Neuron (in vitro differentiated cells): ENCODE data around the gene STK32C.
A peak's percentile ranks its signal among the peaks of the same experiment; 100 is the strongest.
"Not testable (repeated sequence)": the region's sequence is repeated elsewhere in the genome, so short reads cannot be mapped to it uniquely, and the experiment has no call there.

Experiments
- H2AFZ ChIP-seq: one replicate; pipeline ENCODE4 v1.6.1; 2013; ENCODE audit warnings: low read depth, mild to moderate bottlenecking, inconsistent platforms, low read length, moderate library complexity
- H3K27me3 ChIP-seq: one replicate; pipeline ENCODE4 v1.6.1; 2013; ENCODE audit warnings: low read length; ENCODE audit not compliant: insufficient read depth
- H3K36me3 ChIP-seq: one replicate; pipeline ENCODE4 v1.6.1; 2013; ENCODE audit warnings: low read length; ENCODE audit not compliant: insufficient read depth
- H3K4me1 ChIP-seq: one replicate; pipeline ENCODE4 v1.6.1; 2013; ENCODE audit warnings: low read length; ENCODE audit not compliant: insufficient read depth
- H3K4me3 ChIP-seq: 2 replicates; pipeline ENCODE4 v1.5.1; 2013; ENCODE audit warnings: mild to moderate bottlenecking, low read length, moderate library complexity
- H3K9me3 ChIP-seq: one replicate; pipeline ENCODE4 v1.6.1; 2013; ENCODE audit warnings: low read length

The STK32C gene

GRCh38 chr10:132347211-132347930 lies 39.6 kb upstream of the STK32C start:
- Histone ChIP-seq H3K4me3 (no peak overlapping the region), H3K27me3 (no peaks in the 10 kb centered on the region), H3K4me1 (no peaks in the 10 kb centered on the region), H3K36me3 (peaks cover 38% of the 10 kb centered on the region), H3K9me3 (peaks cover 1% of the 10 kb centered on the region), H2AFZ (no peak overlapping the region)

DNA sequence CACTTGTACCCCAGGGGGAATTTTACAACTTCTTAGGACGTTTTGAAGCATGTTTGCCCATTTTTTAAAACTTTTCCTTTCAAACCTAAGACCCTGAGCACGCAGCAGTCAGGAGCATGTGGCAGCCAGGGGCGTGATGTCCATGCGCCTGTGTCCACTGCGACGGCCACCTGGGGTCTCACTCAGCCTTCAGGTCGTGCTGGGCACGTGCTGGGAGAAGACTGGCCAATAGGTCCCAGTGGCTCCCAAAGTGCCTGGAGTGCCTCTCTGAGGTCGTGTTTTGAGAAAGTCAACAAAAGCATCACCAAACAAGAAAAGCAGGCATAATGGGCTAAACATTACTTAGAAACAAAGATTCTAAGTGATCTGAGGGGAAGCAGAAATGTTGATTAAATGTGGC lies 39.1 kb upstream of the STK32C start:
- H3K4me3 ChIP-seq = no peak overlapping the region
- peaks cover 39% of the 10 kb centered on the region for H3K36me3 ChIP-seq
- no peak overlapping the region for H2AFZ ChIP-seq
- peaks cover 3% of the 10 kb centered on the region for H3K9me3 ChIP-seq
- H3K27me3 ChIP-seq = no peaks in the 10 kb centered on the region
- no peaks in the 10 kb centered on the region for H3K4me1 ChIP-seq

DNA sequence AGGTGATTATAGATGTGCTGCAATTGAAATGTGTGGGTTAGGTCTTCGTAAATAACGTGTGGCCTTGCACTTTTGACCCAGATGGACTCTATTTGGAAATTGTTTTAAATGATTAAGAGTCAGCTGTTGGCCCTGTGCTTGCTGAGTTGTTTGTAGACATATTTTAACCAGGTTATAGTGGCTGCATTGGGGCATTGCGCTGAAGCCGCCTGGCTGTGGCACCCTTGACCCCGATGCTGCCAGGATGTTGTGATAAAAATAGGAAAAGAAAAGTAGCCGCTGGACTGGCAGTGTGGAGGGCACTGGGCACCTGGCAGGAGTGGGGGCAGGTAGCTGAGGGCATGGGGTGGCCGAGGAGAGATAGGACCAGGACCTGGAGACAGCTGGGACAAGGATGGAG lies 37.6 kb upstream of the STK32C start:
- H3K9me3 ChIP-seq = peaks cover 5% of the 10 kb centered on the region
- no peak overlapping the region for H2AFZ ChIP-seq
- no peaks in the 10 kb centered on the region for H3K4me1 ChIP-seq
- H3K27me3 ChIP-seq = no peaks in the 10 kb centered on the region
- H3K4me3 ChIP-seq = no peak overlapping the region
- H3K36me3 ChIP-seq = peaks cover 42% of the 10 kb centered on the region

DNA sequence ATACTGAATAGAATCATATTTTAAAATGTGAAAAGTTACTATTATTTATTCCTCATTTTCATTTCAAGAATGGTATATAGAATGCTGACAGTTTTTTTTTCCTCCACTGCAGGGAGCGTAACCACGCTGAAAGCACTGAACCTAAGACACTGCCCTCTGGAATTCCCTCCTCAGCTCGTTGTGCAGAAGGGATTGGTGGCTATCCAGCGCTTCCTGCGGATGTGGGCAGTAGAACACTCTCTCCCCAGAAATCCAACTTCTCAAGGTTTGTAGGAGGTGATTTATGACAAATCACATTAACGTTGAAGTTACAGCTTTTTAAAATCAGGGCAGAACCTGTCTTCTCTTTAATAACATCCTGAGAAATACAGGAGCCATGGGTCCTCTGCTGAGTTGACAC lies 36.6 kb upstream of the STK32C start:
- Histone ChIP-seq H3K4me3 (no peak overlapping the region), H3K27me3 (no peaks in the 10 kb centered on the region), H2AFZ (no peak overlapping the region), H3K36me3 (peaks cover 47% of the 10 kb centered on the region), H3K9me3 (peaks cover 5% of the 10 kb centered on the region), H3K4me1 (no peaks in the 10 kb centered on the region)

DNA sequence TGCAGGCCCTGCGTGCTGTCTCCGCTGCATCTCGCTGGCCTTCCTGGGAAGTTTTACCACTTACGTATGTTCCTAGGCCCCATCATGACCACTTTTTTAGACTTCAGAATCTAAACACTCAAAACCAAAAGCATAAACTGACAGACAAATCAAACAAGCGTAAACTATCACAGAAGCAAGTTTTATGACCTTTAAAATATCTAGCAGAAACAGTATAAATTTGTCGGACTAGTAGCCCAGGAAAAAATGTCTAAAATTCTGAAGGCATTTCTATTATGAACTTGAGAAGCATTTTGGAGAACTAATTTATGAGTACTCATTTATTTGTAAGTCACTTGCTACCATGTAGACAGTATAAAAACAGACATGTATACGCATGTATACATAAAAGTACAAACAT lies 34.8 kb upstream of the STK32C start:
- Histone ChIP-seq H3K27me3 (no peaks in the 10 kb centered on the region), H3K4me3 (no peak overlapping the region), H3K9me3 (peaks cover 5% of the 10 kb centered on the region), H3K4me1 (peaks cover 3% of the 10 kb centered on the region), H3K36me3 (peaks cover 40% of the 10 kb centered on the region), H2AFZ (no peak overlapping the region)

- Histone ChIP-seq H3K4me1 (peaks cover 9% of the 10 kb centered on the region), H3K36me3 (peaks cover 40% of the 10 kb centered on the region), H3K4me3 (no peak overlapping the region), H3K27me3 (no peaks in the 10 kb centered on the region), H3K9me3 (peaks cover 5% of the 10 kb centered on the region), H2AFZ (no peak overlapping the region)
These were observed 34.0 kb upstream of the STK32C start for GRCh38 chr10:132341781-132342180.

GRCh38 chr10:132341017-132341416 lies 33.3 kb upstream of the STK32C start:
- Histone ChIP-seq H3K4me3 (no peak overlapping the region), H2AFZ (no peak overlapping the region), H3K36me3 (peaks cover 40% of the 10 kb centered on the region), H3K4me1 (peaks cover 13% of the 10 kb centered on the region), H3K27me3 (no peaks in the 10 kb centered on the region), H3K9me3 (peaks cover 5% of the 10 kb centered on the region)

DNA sequence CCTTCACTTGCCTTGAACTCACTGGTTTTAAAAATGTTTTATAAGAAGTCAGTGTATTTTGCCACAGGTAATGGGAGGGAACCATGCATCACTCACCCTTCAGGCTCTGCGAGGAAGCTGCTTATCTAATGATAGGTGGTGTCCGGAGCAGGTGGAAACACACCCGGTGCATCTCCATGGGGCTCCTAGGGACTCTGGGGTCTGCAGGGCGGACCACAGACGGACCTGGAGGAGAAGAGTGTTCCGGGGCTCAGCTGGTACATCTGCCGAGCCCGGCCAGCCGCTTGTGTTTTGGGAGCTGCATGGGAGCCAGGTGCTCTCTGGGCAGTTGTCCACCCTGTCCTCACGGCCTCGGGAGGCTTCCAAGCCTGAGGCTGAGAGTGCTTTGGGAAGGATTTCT lies 31.5 kb upstream of the STK32C start:
- Histone ChIP-seq H3K9me3 (peaks cover 5% of the 10 kb centered on the region), H3K27me3 (no peaks in the 10 kb centered on the region), H2AFZ (no peak overlapping the region), H3K36me3 (peaks cover 23% of the 10 kb centered on the region), H3K4me3 (no peak overlapping the region), H3K4me1 (peaks cover 13% of the 10 kb centered on the region)

GRCh38 chr10:132338876-132339275 lies 31.1 kb upstream of the STK32C start:
- Histone ChIP-seq H3K27me3 (no peaks in the 10 kb centered on the region), H3K9me3 (peaks cover 5% of the 10 kb centered on the region), H2AFZ (no peak overlapping the region), H3K4me1 (peaks cover 13% of the 10 kb centered on the region), H3K4me3 (no peak overlapping the region), H3K36me3 (peaks cover 20% of the 10 kb centered on the region)

- H3K36me3 ChIP-seq = peaks cover 15% of the 10 kb centered on the region
- H3K27me3 ChIP-seq, H3K9me3 ChIP-seq: not testable (repeated sequence)
- peak overlapping the region; percentile 41 for H3K4me3 ChIP-seq
- H2AFZ ChIP-seq = peak overlapping the region; percentile 78
- H3K4me1 ChIP-seq = peaks cover 16% of the 10 kb centered on the region
These were observed 30.1 kb upstream of the STK32C start for GRCh38 chr10:132337854-132338253.

GRCh38 chr10:132336919-132337407 lies 29.2 kb upstream of the STK32C start:
- Histone ChIP-seq H3K4me1 (peaks cover 18% of the 10 kb centered on the region), H2AFZ (peak overlapping the region; percentile 78), H3K27me3 (no peaks in the 10 kb centered on the region), H3K4me3 (peak overlapping the region; percentile 41), H3K9me3 (peaks cover 2% of the 10 kb centered on the region), H3K36me3 (peaks cover 15% of the 10 kb centered on the region)

- H3K9me3 ChIP-seq = peaks cover 2% of the 10 kb centered on the region
- H3K4me3 ChIP-seq = no peak overlapping the region
- H3K4me1 ChIP-seq = peaks cover 18% of the 10 kb centered on the region
- no peaks in the 10 kb centered on the region for H3K27me3 ChIP-seq
- H2AFZ ChIP-seq = no peak overlapping the region
- peaks cover 12% of the 10 kb centered on the region for H3K36me3 ChIP-seq
These were observed 28.5 kb upstream of the STK32C start for GRCh38 chr10:132336064-132336746.

- peaks cover 12% of the 10 kb centered on the region for H3K36me3 ChIP-seq
- no peak overlapping the region for H3K4me3 ChIP-seq
- peaks cover 22% of the 10 kb centered on the region for H3K4me1 ChIP-seq
- H3K9me3 ChIP-seq = no peaks in the 10 kb centered on the region
- H2AFZ ChIP-seq = no peak overlapping the region
- H3K27me3 ChIP-seq = no peaks in the 10 kb centered on the region
These were observed 27.7 kb upstream of the STK32C start for GRCh38 chr10:132335189-132336063.
